HepG2 (cell line): ENCODE results near the gene RGP1. TPM values are rescaled to one million over a fixed set of nuclear protein-coding genes. Genes with fewer than 3 reads are reported as not detected.
A peak's percentile ranks its signal among the peaks of the same experiment; 100 is the strongest.

Experiments
- ATAC-seq: fragments of 200-7000 bp; cut with Tn5 transposase; 3 replicates; pipeline ENCODE4 v1.9.1; 2020; ENCODE audit warnings: mild to moderate bottlenecking, moderate library complexity
- BruUV-seq: library from RNA; stranded (reverse); fragments of 400-500 nt; replicated peaks from 2 replicates; lab custom pipeline; 2021; lab: Mats Ljungman, UMichigan
- CTCF ChIA-PET: fragments of 300-600 bp; formaldehyde crosslinking; extraction: SDS; loops from one replicate; lab custom pipeline; 2021; ENCODE audit warnings: low total read pairs, inconsistent platforms, low intra/inter-chr PET ratio; lab: Yijun Ruan, JAX
- POLR2A ChIA-PET: fragments of 350-600 bp; sonication (Branson Sonifier 250); formaldehyde crosslinking; loops from one replicate; lab custom pipeline; 2020; ENCODE audit warnings: antibody characterized with exemption, inconsistent platforms; lab: Yijun Ruan, JAX
- DNase-seq: peaks from one replicate; pipeline ENCODE4 v3.0.0-alpha.2; 2015; ENCODE audit warnings: low spot score
- FAIRE-seq: peaks from 3 replicates; lab custom pipeline; 2011; peaks lifted over from hg19 to GRCh38; lab: Jason Lieb, UNC
- H2AFZ ChIP-seq: one replicate; pipeline ENCODE4 v1.6.1; 2011; ENCODE audit warnings: low read length, inconsistent platforms
- H3K27ac ChIP-seq: fragments of 300-600 bp; 3 replicates; pipeline ENCODE4 v1.8.0; 2011; ENCODE audit warnings: mixed run types, mild to moderate bottlenecking, mixed read lengths, low read length, inconsistent platforms; ENCODE audit not compliant: insufficient read depth; ENCODE audit errors: extremely low read length
- H3K27me3 ChIP-seq, 2 experiments: fragments of 200-600 bp in 1 of 2; 2 replicates in 1 of 2; 3 replicates in 1 of 2; pipeline versions ENCODE4 v1.6.0 to v1.8.0; 2011; ENCODE audit warnings: low read length in 2 of 2, mild to moderate bottlenecking in 2 of 2, moderate library complexity in 2 of 2, inconsistent platforms in 1 of 2; ENCODE audit not compliant: insufficient read depth in 2 of 2, control insufficient read depth in 1 of 2
- H3K36me3 ChIP-seq, 2 experiments: fragments of 200-600 bp in 1 of 2; replicated peaks in 1 of 2; 2 replicates in 1 of 2; 3 replicates in 1 of 2; pipeline versions ENCODE4 v1.5.1 to v1.8.0; 2011; ENCODE audit warnings: low read length in 2 of 2, inconsistent platforms in 1 of 2; ENCODE audit not compliant: insufficient read depth in 2 of 2, control insufficient read depth in 1 of 2
- H3K4me1 ChIP-seq: 2 replicates; pipeline ENCODE4 v1.5.1; 2012; ENCODE audit warnings: low read length, inconsistent platforms; ENCODE audit not compliant: insufficient read depth
- H3K4me2 ChIP-seq: 2 replicates; pipeline ENCODE4 v1.6.0; 2011; ENCODE audit warnings: low read depth, low read length, inconsistent platforms
- H3K4me3 ChIP-seq, 3 experiments: fragments of 200-600 bp in 1 of 3; sonication (generic), shearing (Covaris generic) in 1 of 3; replicated peaks in 1 of 3; 2 replicates each; pipeline ENCODE4 v1.5.1; 2011 to 2016; ENCODE audit warnings: low read length in 3 of 3, inconsistent platforms in 2 of 3, low read depth in 2 of 3, mild to moderate bottlenecking in 2 of 3, control low read depth in 1 of 3, mixed read lengths in 1 of 3; ENCODE audit not compliant: insufficient read depth in 1 of 3
- H3K79me2 ChIP-seq: one replicate; pipeline ENCODE4 v1.6.1; 2011; ENCODE audit warnings: low read length, inconsistent platforms; ENCODE audit not compliant: insufficient read depth
- H3K9ac ChIP-seq: 2 replicates; pipeline ENCODE4 v1.6.0; 2011; ENCODE audit warnings: mild to moderate bottlenecking, low read depth, low read length, inconsistent platforms; ENCODE audit not compliant: insufficient read depth
- H3K9me3 ChIP-seq: 2 replicates; pipeline ENCODE4 v1.5.1; 2012; ENCODE audit warnings: mild to moderate bottlenecking, low read length
- H4K20me1 ChIP-seq: 2 replicates; pipeline ENCODE4 v1.6.0; 2011; ENCODE audit warnings: inconsistent platforms, mild to moderate bottlenecking, low read length, moderate library complexity; ENCODE audit not compliant: insufficient read depth
- BCL6 ChIP-seq: IDR thresholded peaks from 2 replicates; pipeline ENCODE4 v1.6.1; 2016; ENCODE audit warnings: missing genetic modification reagents, missing compliant biosample characterization
- SNAPC2 ChIP-seq: sonication (generic); formaldehyde crosslinking; IDR thresholded peaks from 2 replicates; pipeline ENCODE4 v1.8.1; 2022; ENCODE audit warnings: mild to moderate bottlenecking, missing genetic modification reagents
- ZBTB7A ChIP-seq: sonication (generic); formaldehyde crosslinking; IDR thresholded peaks from 2 replicates; pipeline ENCODE4 v1.8.0; 2022; ENCODE audit warnings: mild to moderate bottlenecking, missing genetic modification reagents
- ZNF563 ChIP-seq: sonication (generic); formaldehyde crosslinking; IDR thresholded peaks from 2 replicates; pipeline ENCODE4 v1.8.0; 2022; ENCODE audit warnings: mild to moderate bottlenecking, moderate library complexity, missing genetic modification reagents
- ZNF614 ChIP-seq: IDR thresholded peaks from 2 replicates; pipeline ENCODE4 v1.6.1; 2018; ENCODE audit warnings: missing biosample characterization, missing genetic modification reagents, inconsistent platforms, borderline replicate concordance
- ZNF710 ChIP-seq: sonication (generic); formaldehyde crosslinking; IDR thresholded peaks from 2 replicates; pipeline ENCODE4 v1.5.0; 2020; ENCODE audit warnings: mild to moderate bottlenecking, missing genetic modification reagents, borderline replicate concordance
- WGBS: methylation state at CpG from one replicate; pipeline ENCODE4 v1.1.6; 2017; ENCODE audit warnings: low lambda C conversion rate; 5-methylcytosine and 5-hydroxymethylcytosine counted together
- in situ Hi-C: cut with HindIII; loops from 2 replicates; pipeline ENCODE4 v1.10.0; 2017; ENCODE audit warnings: low pct_unique_long_range_greater_than_20kb; ENCODE audit not compliant: extremely low pct_ligation_motif_present
- intact Hi-C: fragments of 100-400 bp; cut with micrococcal nuclease; formaldehyde crosslinking; loops from one replicate; pipeline ENCODE4 v1.10.0; 2022; ENCODE audit not compliant: unreplicated experiment
- polyA plus RNA-seq, 8 experiments: library from polyadenylated mRNA; depleted of rRNA in 3 of 8; stranded (reverse) in 7 of 8; unstranded in 1 of 8; fragments of >200 nt; fragmentation: Illumina TruSeq in 4 of 8; extraction: Trizol in 4 of 8; gene quantifications; 2 replicates each; pipeline versions ENCODE4 v1.2.1 to v1.2.3, GENCODE V29; 2011 to 2016; ENCODE audit warnings: low read depth in 4 of 8, missing spikeins in 1 of 8, mixed read lengths in 1 of 8; ENCODE audit not compliant: insufficient read depth in 1 of 8
- total RNA-seq, 5 experiments: library from RNA; depleted of rRNA; stranded (reverse); fragments of >200 nt; fragmentation: Illumina TruSeq; extraction: Trizol; gene quantifications; 2 replicates each; pipeline ENCODE4 v1.2.3, GENCODE V29; 2016; ENCODE audit warnings: low read depth in 1 of 5

Gene RGP1
- total and polyA plus RNA-seq, 2 of the 13 experiments (the other 11 are each of a cell fraction or from before 2014, with no cell fraction given): 12.7 to 21.0 TPM

GRCh38 chr9:35729101-35729500 lies 20.0 kb upstream of the RGP1 start:
- no peak for TF ChIP-seq BCL6 (CRISPR knock-in tag)
- TF ChIP-seq SNAPC2 (CRISPR knock-in tag): no peak
- no peak for TF ChIP-seq ZNF710
- TF ChIP-seq ZBTB7A: no peak
- TF ChIP-seq ZNF563: no peak
- no peak for TF ChIP-seq ZNF614 (CRISPR knock-in tag)
- Histone ChIP-seq H3K4me3 (peak overlapping the region; percentile 14 to 98 (median 59)), H3K27ac (peak overlapping the region; percentile 77), H3K9me3 (no peaks in the 10 kb centered on the region), H4K20me1 (peaks cover 30% of the 10 kb centered on the region), H3K4me1 (peaks cover 62% of the 10 kb centered on the region), H3K36me3 (peaks cover 2 to 25% of the 10 kb centered on the region in 2 experiments), H3K27me3 (no peaks in the 10 kb centered on the region; a peak in 1 of 5 replicates), H3K9ac (peak overlapping the region; percentile 58), H3K79me2 (peaks cover 64% of the 10 kb centered on the region), H2AFZ (no peak overlapping the region), H3K4me2 (peak overlapping the region; percentile 98)
- in situ Hi-C loops: loop anchor here (5.0 kb wide), 1 partner anchor 62 kb away; the partner anchor contains the start of gene ARHGEF39
- POLR2A ChIA-PET: interaction anchor here (1.8 to 3.5 kb wide), 8 partner anchors 19 to 657 kb away, joined by 8 to 44 read pairs (median 13); partner anchors contain the start of genes ARHGEF39, CCDC107, GBA2 and RGP1
- intact Hi-C loops: no loop called here
- no peak for DNase-seq
- ATAC-seq: no peak
- no TSS peak for BruUV-seq
- 82% methylated on average over 3 of the region's 3 CpGs for WGBS
- CTCF ChIA-PET: no interaction called here
- no peak for FAIRE-seq
